Measurements from ENCODE around the gene SFMBT2.

GRCh38 chr10:7300384-7300971 is 110.4 kb downstream of the SFMBT2 start:
- TF ChIP-seq CTCF (IDR thresholded peaks at IDR 0.05; ENCODE audit: low read depth, low read length) = no peak
- TF ChIP-seq EZH2phosphoT487 (IDR thresholded peaks at IDR 0.05; ENCODE audit: low read depth) = no peak
